Astrocyte (in vitro differentiated cells and primary cell): Measurements from ENCODE around the gene SMARCD3. TPM values are rescaled to one million over a fixed set of nuclear protein-coding genes. Genes with fewer than 3 reads are reported as not detected.

ENCODE experiments used
- DNase-seq: peaks from one replicate; pipeline ENCODE4 v3.0.0-alpha.2; 2010; ENCODE audit warnings: low read depth
- FAIRE-seq: peaks from 2 replicates; lab custom pipeline; 2011; peaks lifted over from hg19 to GRCh38; lab: Jason Lieb, UNC
- H2AFZ ChIP-seq: 2 replicates; pipeline ENCODE4 v1.6.0; 2012; ENCODE audit warnings: low read depth, low read length, inconsistent platforms
- H3K27ac ChIP-seq: 2 replicates; pipeline ENCODE4 v1.5.1; 2011; ENCODE audit warnings: low read depth, low read length, inconsistent platforms
- H3K27me3 ChIP-seq: 2 replicates; pipeline ENCODE4 v1.6.0; 2011; ENCODE audit warnings: low read length, inconsistent platforms; ENCODE audit not compliant: insufficient read depth
- H3K36me3 ChIP-seq: 2 replicates; pipeline ENCODE4 v1.5.1; 2011; ENCODE audit warnings: low read length, inconsistent platforms; ENCODE audit not compliant: insufficient read depth
- H3K4me1 ChIP-seq: 2 replicates; pipeline ENCODE4 v1.5.1; 2011; ENCODE audit warnings: low read length, inconsistent platforms; ENCODE audit not compliant: insufficient read depth
- H3K4me2 ChIP-seq: 2 replicates; pipeline ENCODE4 v1.6.0; 2012; ENCODE audit warnings: low read length, inconsistent platforms
- H3K4me3 ChIP-seq: 2 replicates; pipeline ENCODE4 v1.5.1; 2011; ENCODE audit warnings: low read depth, mild to moderate bottlenecking, low read length, inconsistent platforms; ENCODE audit not compliant: insufficient read depth
- H3K79me2 ChIP-seq: 2 replicates; pipeline ENCODE4 v1.6.0; 2012; ENCODE audit warnings: mild to moderate bottlenecking, low read length, inconsistent platforms; ENCODE audit not compliant: insufficient read depth
- H3K9ac ChIP-seq: 2 replicates; pipeline ENCODE4 v1.6.0; 2012; ENCODE audit warnings: mild to moderate bottlenecking, low read length, inconsistent platforms
- H3K9me3 ChIP-seq: 2 replicates; pipeline ENCODE4 v1.5.1; 2012; ENCODE audit warnings: low read depth, mild to moderate bottlenecking, low read length, inconsistent platforms; ENCODE audit not compliant: insufficient read depth
- H4K20me1 ChIP-seq: 2 replicates; pipeline ENCODE4 v1.6.0; 2012; ENCODE audit warnings: low read length, inconsistent platforms; ENCODE audit not compliant: insufficient read depth
- H3K27ac Mint-ChIP-seq: one replicate; pipeline ENCODE4 v1.8.0; 2021; ENCODE audit warnings: mild to moderate bottlenecking, mixed read lengths; ENCODE audit not compliant: unreplicated experiment
- H3K27me3 Mint-ChIP-seq: one replicate; pipeline ENCODE4 v1.8.0; 2021; ENCODE audit warnings: low read depth, mixed read lengths; ENCODE audit not compliant: unreplicated experiment
- H3K36me3 Mint-ChIP-seq: one replicate; pipeline ENCODE4 v1.8.0; 2021; ENCODE audit warnings: low read depth, mixed read lengths; ENCODE audit not compliant: unreplicated experiment
- H3K4me1 Mint-ChIP-seq: one replicate; pipeline ENCODE4 v1.8.0; 2021; ENCODE audit warnings: low read depth, mixed read lengths; ENCODE audit not compliant: unreplicated experiment
- H3K4me3 Mint-ChIP-seq: one replicate; pipeline ENCODE4 v1.8.0; 2021; ENCODE audit warnings: mild to moderate bottlenecking, moderate library complexity, mixed read lengths; ENCODE audit not compliant: unreplicated experiment
- H3K9me3 Mint-ChIP-seq: one replicate; pipeline ENCODE4 v1.8.0; 2021; ENCODE audit warnings: mild to moderate bottlenecking, mixed read lengths; ENCODE audit not compliant: unreplicated experiment
- CTCF ChIP-seq: IDR thresholded peaks from 2 replicates; pipeline ENCODE4 v1.5.1; 2011; ENCODE audit warnings: low read depth, mild to moderate bottlenecking, inconsistent platforms, low read length, moderate library complexity; ENCODE audit not compliant: insufficient read depth
- EZH2 ChIP-seq: IDR thresholded peaks from 2 replicates; pipeline ENCODE4 v1.6.1; 2012; ENCODE audit warnings: mild to moderate bottlenecking, low read length, inconsistent platforms; ENCODE audit not compliant: insufficient read depth
- total RNA-seq: library from RNA; stranded (reverse); gene quantifications from 2 replicates; pipeline ENCODE4 v1.2.1, GENCODE V29; 2021

Gene SMARCD3
- total RNA-seq, 1 donor from 2014 or later, result 47.7 TPM

GRCh38 chr7:151238190-151238810 is 10.2 kb downstream of the SMARCD3 start:
- H4K20me1 ChIP-seq, result peaks cover 99% of the 10 kb centered on the region

GRCh38 chr7:151237244-151238189 is 11.0 kb downstream of the SMARCD3 start:
- Mint-ChIP-seq H3K27me3 (no peaks in the 10 kb centered on the region), H3K4me3 (no peak overlapping the region), H3K36me3 (peaks cover 25% of the 10 kb centered on the region), H3K4me1 (peaks cover 17% of the 10 kb centered on the region), H3K9me3 (no peaks in the 10 kb centered on the region), H3K27ac (no peak overlapping the region)
- DNase-seq (no peak), FAIRE-seq (no peak)
- Histone ChIP-seq H3K4me3 (no peak overlapping the region), H3K9me3 (no peaks in the 10 kb centered on the region), H3K79me2 (peaks cover 76% of the 10 kb centered on the region), H3K4me2 (no peak overlapping the region), H3K36me3 (peaks cover 42% of the 10 kb centered on the region), H2AFZ (no peak overlapping the region), H3K27me3 (no peaks in the 10 kb centered on the region), H4K20me1 (peaks cover 94% of the 10 kb centered on the region), H3K4me1 (peaks cover 14% of the 10 kb centered on the region), H3K9ac (no peak overlapping the region), H3K27ac (no peak overlapping the region)
- TF ChIP-seq EZH2, result no peak

More at GRCh38 chr7:151238190-151238810, 10.2 kb downstream of the SMARCD3 start:
- DNase-seq (no peak), FAIRE-seq (no peak)
- no peaks in the 10 kb centered on the region for H3K9me3 Mint-ChIP-seq
- H3K4me3 ChIP-seq, result no peak overlapping the region
- H3K4me2 ChIP-seq, result no peak overlapping the region
- TF ChIP-seq EZH2, result no peak
- no peak for TF ChIP-seq CTCF
- no peak overlapping the region for H3K27ac ChIP-seq
- no peak overlapping the region for H3K27ac Mint-ChIP-seq
- H3K9me3 ChIP-seq, result no peaks in the 10 kb centered on the region
- no peaks in the 10 kb centered on the region for H3K27me3 ChIP-seq
- H3K4me3 Mint-ChIP-seq, result no peak overlapping the region
- peaks cover 43% of the 10 kb centered on the region for H3K36me3 ChIP-seq
- H3K36me3 Mint-ChIP-seq, result peaks cover 23% of the 10 kb centered on the region
- peaks cover 69% of the 10 kb centered on the region for H3K79me2 ChIP-seq
- no peak overlapping the region for H2AFZ ChIP-seq
- peaks cover 19% of the 10 kb centered on the region for H3K4me1 Mint-ChIP-seq
- peaks cover 13% of the 10 kb centered on the region for H3K4me1 ChIP-seq
- H3K9ac ChIP-seq, result no peak overlapping the region
- H3K27me3 Mint-ChIP-seq, result no peaks in the 10 kb centered on the region

DNA sequence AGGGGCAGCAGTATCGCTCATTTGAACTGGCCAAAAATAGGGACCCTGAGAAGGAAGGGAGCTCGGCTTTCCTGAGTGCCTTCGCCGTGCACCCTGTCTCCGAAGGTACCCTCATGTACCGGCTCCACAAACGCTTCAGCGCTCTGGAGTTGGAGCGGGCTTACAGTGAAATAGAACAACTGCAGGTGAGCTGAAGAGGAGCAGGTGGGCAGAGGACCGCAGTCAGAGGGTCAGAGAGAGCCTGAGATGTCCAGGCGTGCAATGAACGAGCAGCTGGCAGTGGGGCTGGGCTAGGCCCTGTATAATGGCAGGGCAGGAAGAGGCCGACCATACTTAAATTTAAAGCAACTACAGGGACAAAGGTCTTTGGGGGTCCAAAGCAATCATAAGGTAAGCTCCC is 12.1 kb downstream of the SMARCD3 start:
- no peak overlapping the region for H3K27ac Mint-ChIP-seq
- no peak for FAIRE-seq
- no peaks in the 10 kb centered on the region for H3K9me3 ChIP-seq
- H3K9ac ChIP-seq, result no peak overlapping the region
- no peak overlapping the region for H3K27ac ChIP-seq
- H3K36me3 ChIP-seq, result peaks cover 38% of the 10 kb centered on the region
- no peak overlapping the region for H3K4me2 ChIP-seq
- peaks cover 21% of the 10 kb centered on the region for H3K4me1 ChIP-seq
- DNase-seq, result no peak
- H3K4me3 Mint-ChIP-seq, result no peak overlapping the region
- no peaks in the 10 kb centered on the region for H3K27me3 Mint-ChIP-seq
- peaks cover 21% of the 10 kb centered on the region for H3K36me3 Mint-ChIP-seq
- no peaks in the 10 kb centered on the region for H3K9me3 Mint-ChIP-seq
- H3K79me2 ChIP-seq, result peaks cover 83% of the 10 kb centered on the region
- H2AFZ ChIP-seq, result no peak overlapping the region
- H3K27me3 ChIP-seq, result no peaks in the 10 kb centered on the region
- no peak overlapping the region for H3K4me3 ChIP-seq
- H3K4me1 Mint-ChIP-seq, result peaks cover 20% of the 10 kb centered on the region
- TF ChIP-seq EZH2 (no peak), CTCF (no peak)
- H4K20me1 ChIP-seq, result peaks cover 83% of the 10 kb centered on the region
